Posterior cingulate gyrus (tissue), 11 donors: Measurements from ENCODE around the gene L3MBTL4.
"Not testable (repeated sequence)": the region's sequence is repeated elsewhere in the genome, so short reads cannot be mapped to it uniquely, and the experiment has no call there.

Experiments used
- DNase-seq, 10 donors: peaks; one replicate each; pipeline versions ENCODE4 v3.0.0 to v3.0.0-alpha.2; 2020 to 2021; ENCODE audit warnings: mixed read lengths in 3 of 10
- intact Hi-C: fragments of 100-400 bp; cut with DNase I; formaldehyde crosslinking; loops from one replicate; pipeline ENCODE4 v1.15.1; 2023

The L3MBTL4 gene

GRCh38 chr18:6261938-6262337 is 152.8 kb downstream of the L3MBTL4 start:
- no peak for DNase-seq
- intact Hi-C loops: no loop called here

GRCh38 chr18:6259324-6259723 is 155.4 kb downstream of the L3MBTL4 start:
- DNase-seq, intact Hi-C loops: not testable (repeated sequence)

- intact Hi-C loops: no loop called here
- no peak for DNase-seq
These were observed 156.8 kb downstream of the L3MBTL4 start for GRCh38 chr18:6257950-6258349.

- intact Hi-C loops: no loop called here
- peak in 2 of 10 donors; percentile 17 to 68 for DNase-seq
These were observed 158.2 kb downstream of the L3MBTL4 start for GRCh38 chr18:6256521-6256920.

GRCh38 chr18:6255886-6256285 is 158.8 kb downstream of the L3MBTL4 start:
- no peak for DNase-seq
- intact Hi-C loops: no loop called here

- intact Hi-C loops: no loop called here
- no peak for DNase-seq
These were observed 159.5 kb downstream of the L3MBTL4 start for GRCh38 chr18:6255116-6255705.

- intact Hi-C loops: no loop called here
- DNase-seq: no peak
These were observed 160.3 kb downstream of the L3MBTL4 start for GRCh38 chr18:6254456-6254855.

- intact Hi-C loops: no loop called here
- no peak for DNase-seq
These were observed 163.6 kb downstream of the L3MBTL4 start for GRCh38 chr18:6251084-6251483.

- DNase-seq: no peak
- intact Hi-C loops: no loop called here
These were observed 164.9 kb downstream of the L3MBTL4 start for GRCh38 chr18:6249788-6250187.

- intact Hi-C loops: no loop called here
- DNase-seq: no peak
These were observed 165.5 kb downstream of the L3MBTL4 start for GRCh38 chr18:6249170-6249569.

GRCh38 chr18:6248017-6248416 is 166.7 kb downstream of the L3MBTL4 start:
- intact Hi-C loops: no loop called here
- DNase-seq: no peak

- intact Hi-C loops: no loop called here
- peak in 2 of 10 donors; percentile 61 to 82 for DNase-seq
These were observed 172.7 kb downstream of the L3MBTL4 start for GRCh38 chr18:6242004-6242403.

GRCh38 chr18:6239716-6240115 is 175.0 kb downstream of the L3MBTL4 start:
- DNase-seq: no peak
- intact Hi-C loops: no loop called here

- intact Hi-C loops: no loop called here
- no peak for DNase-seq
These were observed 178.5 kb downstream of the L3MBTL4 start for GRCh38 chr18:6236258-6236657.

- intact Hi-C loops: no loop called here
- DNase-seq: peak in 4 of 10 donors; percentile 10 to 69 (median 28)
These were observed 192.4 kb downstream of the L3MBTL4 start for GRCh38 chr18:6222271-6222670.

GRCh38 chr18:6221602-6222014 is 193.1 kb downstream of the L3MBTL4 start:
- no peak for DNase-seq
- intact Hi-C loops: no loop called here

- intact Hi-C loops: no loop called here
- DNase-seq: no peak
These were observed 194.6 kb downstream of the L3MBTL4 start for GRCh38 chr18:6220129-6220528.

- intact Hi-C loops: loop anchor here (5.0 kb wide), 1 partner anchor 342 kb away; no protein-coding TSS in a partner anchor
- DNase-seq: peak in 3 of 10 donors; percentile 5 to 50 (median 33)
These were observed 195.5 kb downstream of the L3MBTL4 start for GRCh38 chr18:6219116-6219717.

- intact Hi-C loops: loop anchor here (5.0 kb wide), 1 partner anchor 339 kb away; no protein-coding TSS in a partner anchor
- DNase-seq: no peak
These were observed 198.8 kb downstream of the L3MBTL4 start for GRCh38 chr18:6215888-6216287.

- DNase-seq: no peak
- intact Hi-C loops: no loop called here
These were observed 203.6 kb downstream of the L3MBTL4 start for GRCh38 chr18:6211174-6211504.

GRCh38 chr18:6210349-6211173 is 204.2 kb downstream of the L3MBTL4 start:
- intact Hi-C loops: no loop called here
- DNase-seq: no peak

GRCh38 chr18:6207941-6208340 is 206.8 kb downstream of the L3MBTL4 start:
- no peak for DNase-seq
- intact Hi-C loops: no loop called here
